ENCODE results near the gene LDLRAD1. TPM values are rescaled to one million over a fixed set of nuclear protein-coding genes. Genes with fewer than 3 reads are reported as not detected.
"Not testable (repeated sequence)": the region's sequence is repeated elsewhere in the genome, so short reads cannot be mapped to it uniquely, and the experiment has no call there.

LDLRAD1 gene
- total RNA-seq, 2 experiments from 2014 or later, result not detected

DNA sequence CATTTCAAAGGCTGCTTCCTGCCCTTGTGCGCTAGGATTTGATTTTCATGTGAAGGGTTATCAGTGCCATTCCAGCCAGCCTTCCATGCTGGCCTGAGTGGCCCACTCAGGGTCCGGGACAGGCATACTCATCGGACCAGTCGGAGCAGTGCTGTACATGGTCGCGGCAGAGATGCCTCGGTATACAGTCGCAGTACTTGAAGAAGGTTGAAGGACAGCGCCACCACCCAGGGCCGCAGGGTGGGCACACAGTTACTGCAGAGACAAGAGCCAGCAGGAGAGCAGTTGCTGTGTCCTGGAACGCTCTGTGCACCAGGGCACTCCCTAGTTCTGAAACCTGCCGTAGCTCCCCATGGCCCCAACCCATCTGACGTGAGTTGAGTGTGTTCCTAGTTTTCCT, 9.1 kb downstream of the LDLRAD1 start:
- TF ChIP-seq, protein P1, sequence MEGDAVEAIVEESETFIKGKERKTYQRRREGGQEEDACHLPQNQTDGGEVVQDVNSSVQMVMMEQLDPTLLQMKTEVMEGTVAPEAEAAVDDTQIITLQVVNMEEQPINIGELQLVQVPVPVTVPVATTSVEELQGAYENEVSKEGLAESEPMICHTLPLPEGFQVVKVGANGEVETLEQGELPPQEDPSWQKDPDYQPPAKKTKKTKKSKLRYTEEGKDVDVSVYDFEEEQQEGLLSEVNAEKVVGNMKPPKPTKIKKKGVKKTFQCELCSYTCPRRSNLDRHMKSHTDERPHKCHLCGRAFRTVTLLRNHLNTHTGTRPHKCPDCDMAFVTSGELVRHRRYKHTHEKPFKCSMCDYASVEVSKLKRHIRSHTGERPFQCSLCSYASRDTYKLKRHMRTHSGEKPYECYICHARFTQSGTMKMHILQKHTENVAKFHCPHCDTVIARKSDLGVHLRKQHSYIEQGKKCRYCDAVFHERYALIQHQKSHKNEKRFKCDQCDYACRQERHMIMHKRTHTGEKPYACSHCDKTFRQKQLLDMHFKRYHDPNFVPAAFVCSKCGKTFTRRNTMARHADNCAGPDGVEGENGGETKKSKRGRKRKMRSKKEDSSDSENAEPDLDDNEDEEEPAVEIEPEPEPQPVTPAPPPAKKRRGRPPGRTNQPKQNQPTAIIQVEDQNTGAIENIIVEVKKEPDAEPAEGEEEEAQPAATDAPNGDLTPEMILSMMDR (IDR thresholded peaks at IDR 0.05), result no peak

DNA sequence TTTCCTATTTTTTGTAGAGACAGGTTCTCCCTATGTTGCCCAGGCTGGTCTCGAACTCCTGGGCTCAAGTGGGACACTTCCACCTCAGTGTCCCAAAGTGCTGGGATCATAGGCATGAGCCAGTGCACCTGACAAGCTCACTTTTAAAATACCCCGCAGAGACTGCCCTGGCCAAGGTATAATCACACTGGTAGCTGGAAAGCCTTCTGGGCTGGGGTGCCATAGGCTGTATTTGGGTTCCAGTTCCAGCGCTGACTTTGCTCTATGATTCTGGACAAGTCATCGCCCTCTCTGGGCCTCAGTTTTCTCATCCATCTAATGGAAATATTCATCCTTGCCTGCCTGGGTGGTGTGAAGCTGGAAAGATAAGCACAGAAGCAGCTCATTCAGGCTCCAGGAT, 10.4 kb downstream of the LDLRAD1 start:
- ATAC-seq, result no peak
- POLR2A ChIA-PET, result interaction anchor here (0.6 kb wide), 1 partner anchor 83 kb away, joined by 3 read pairs; no protein-coding TSS in a partner anchor
- H3K27me3 Mint-ChIP-seq, result peaks cover 2% of the 10 kb centered on the region
- H3K36me3 Mint-ChIP-seq (ENCODE audit: low read depth), result no peaks in the 10 kb centered on the region
- H3K4me1 Mint-ChIP-seq (ENCODE audit: low read depth), result no peaks in the 10 kb centered on the region
- H3K9me3 Mint-ChIP-seq, result peaks cover 2% of the 10 kb centered on the region
- DNase-seq, result no peak
- CTCF ChIA-PET, result interaction anchor here (1.3 kb wide), 1 partner anchor 147 kb away, joined by 3 read pairs; no protein-coding TSS in a partner anchor
- no peak overlapping the region for H3K27ac Mint-ChIP-seq
- intact Hi-C loops (cut with micrococcal nuclease), result no loop called here
- TF ChIP-seq, protein P1 (IDR thresholded peaks at IDR 0.05), result no peak
- H3K4me3 Mint-ChIP-seq, result no peak overlapping the region

More for the DNA sequence above, 9.1 kb downstream of the LDLRAD1 start:
- H3K27ac Mint-ChIP-seq, result no peak overlapping the region
- H3K4me1 Mint-ChIP-seq (ENCODE audit: low read depth), result no peaks in the 10 kb centered on the region
- ChIA-PET CTCF (interaction anchor here (1.3 to 1.4 kb wide), 3 partner anchors 75 to 148 kb away, joined by 3 read pairs; no protein-coding TSS in a partner anchor), POLR2A (no interaction called here)
- no peaks in the 10 kb centered on the region for H3K36me3 Mint-ChIP-seq (ENCODE audit: low read depth)
- H3K27me3 Mint-ChIP-seq, result peaks cover 2% of the 10 kb centered on the region
- intact Hi-C loops (cut with micrococcal nuclease), result no loop called here
- no peak for ATAC-seq
- H3K4me3 Mint-ChIP-seq, result no peak overlapping the region
- DNase-seq, result no peak
- H3K9me3 Mint-ChIP-seq, result no peaks in the 10 kb centered on the region

DNA sequence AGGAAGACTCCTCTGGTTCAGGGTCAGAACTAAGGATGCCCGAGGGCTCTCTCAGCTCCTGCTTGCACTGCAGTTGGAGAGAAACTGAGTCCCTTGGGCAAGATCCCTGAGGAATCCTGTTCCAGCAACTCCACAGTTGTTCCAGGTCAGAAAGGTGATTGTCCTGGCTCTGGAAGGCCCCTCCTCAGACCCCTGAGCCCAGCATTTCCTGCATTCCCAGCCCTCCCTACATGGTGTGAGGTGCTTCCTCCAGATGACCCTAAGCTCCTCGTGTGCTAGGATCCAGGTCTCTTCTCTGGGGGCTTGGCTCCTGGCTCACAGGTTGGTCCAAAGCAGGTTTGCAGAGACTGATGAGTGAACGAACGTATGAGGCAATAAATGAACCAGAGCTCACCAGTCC, 11.5 kb downstream of the LDLRAD1 start:
- Mint-ChIP-seq H3K27ac (no peak overlapping the region), H3K27me3 (peaks cover 2% of the 10 kb centered on the region), H3K9me3 (peaks cover 2% of the 10 kb centered on the region), H3K4me1 (ENCODE audit: low read depth) (no peaks in the 10 kb centered on the region), H3K36me3 (ENCODE audit: low read depth) (no peaks in the 10 kb centered on the region), H3K4me3 (no peak overlapping the region)
- intact Hi-C loops (cut with micrococcal nuclease), result no loop called here
- POLR2A ChIA-PET, result interaction anchor here (1.2 kb wide), 1 partner anchor 55 kb away, joined by 6 read pairs; no protein-coding TSS in a partner anchor
- ATAC-seq, result no peak
- CTCF ChIA-PET, result no interaction called here
- TF ChIP-seq, protein P1 (IDR thresholded peaks at IDR 0.05), result no peak
- DNase-seq, result no peak

DNA sequence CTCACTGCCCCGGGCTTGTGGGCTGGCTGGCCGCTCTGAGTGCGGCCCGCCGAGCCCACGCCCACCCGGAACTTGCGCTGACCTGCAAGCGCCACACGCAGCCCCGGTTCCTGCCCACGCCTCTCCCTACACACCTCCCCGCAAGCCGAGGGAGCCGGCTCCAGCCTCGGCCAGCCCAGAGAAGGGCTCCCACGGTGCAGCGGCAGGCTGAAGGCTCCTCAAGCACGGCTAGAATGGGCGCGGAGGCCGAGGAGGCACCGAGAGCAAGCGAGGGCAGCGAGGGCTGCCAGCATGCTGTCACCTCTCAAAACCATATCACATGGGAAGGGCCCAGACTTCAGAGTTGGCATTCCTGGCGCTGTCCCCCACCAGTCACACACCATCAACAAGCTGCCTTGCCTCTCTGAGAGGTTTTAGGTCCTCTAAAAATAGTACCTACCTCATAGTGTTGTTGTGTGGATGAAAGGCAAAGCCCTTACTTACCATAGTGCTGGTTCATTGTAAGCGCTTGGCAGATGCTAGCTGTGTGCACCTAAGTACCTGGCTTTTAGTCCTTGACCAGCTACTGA, 13.4 kb downstream of the LDLRAD1 start:
- H3K36me3 Mint-ChIP-seq (ENCODE audit: low read depth), result no peaks in the 10 kb centered on the region
- peaks cover 2% of the 10 kb centered on the region for H3K9me3 Mint-ChIP-seq
- H3K27ac Mint-ChIP-seq, result no peak overlapping the region
- ATAC-seq (no peak), DNase-seq (no peak)
- H3K27me3 Mint-ChIP-seq, result no peaks in the 10 kb centered on the region
- no peaks in the 10 kb centered on the region for H3K4me1 Mint-ChIP-seq (ENCODE audit: low read depth)
- H3K4me3 Mint-ChIP-seq, result no peak overlapping the region
- CTCF ChIA-PET, result interaction anchor here (0.5 kb wide), 1 partner anchor 144 kb away, joined by 4 read pairs; no protein-coding TSS in a partner anchor
- TF ChIP-seq, protein P1 (IDR thresholded peaks at IDR 0.05), result no peak
- POLR2A ChIA-PET, result no interaction called here
- intact Hi-C loops (cut with micrococcal nuclease), result no loop called here

DNA sequence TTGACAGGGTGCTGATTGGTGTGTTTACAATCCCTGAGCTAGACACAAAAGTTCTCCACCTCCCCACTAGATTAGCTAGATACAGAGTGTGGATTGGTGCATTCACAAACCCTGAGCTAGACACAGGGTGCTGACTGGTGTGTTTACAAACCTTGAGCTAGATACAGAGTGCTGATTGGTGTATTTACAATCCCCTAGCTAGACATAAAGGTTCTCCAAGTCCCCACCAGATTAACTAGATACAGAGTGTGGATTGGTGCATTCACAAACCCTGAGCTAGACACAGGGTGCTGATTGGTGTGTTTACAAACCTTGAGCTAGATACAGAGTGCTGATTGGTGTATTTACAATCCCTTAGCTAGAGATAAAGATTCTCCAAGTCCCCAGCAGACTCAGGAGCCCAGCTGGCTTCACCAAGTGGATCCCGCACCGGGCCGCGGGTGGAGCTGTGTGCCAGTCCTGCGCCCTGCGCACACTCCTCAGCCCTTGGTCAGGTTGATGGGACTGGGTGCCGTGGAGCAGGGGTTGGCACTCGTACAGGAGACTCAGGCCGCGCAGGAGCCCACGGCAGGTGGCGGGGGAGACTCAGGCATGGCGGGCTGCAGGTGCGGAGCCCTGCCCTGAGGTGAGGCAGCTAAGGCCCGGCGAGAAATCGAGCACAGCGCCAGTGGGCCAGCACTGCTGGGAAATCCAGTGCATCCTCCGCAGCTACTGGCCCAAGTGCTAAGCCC, 14.1 kb downstream of the LDLRAD1 start:
- intact Hi-C loops (cut with micrococcal nuclease); H3K9me3 Mint-ChIP-seq; POLR2A ChIA-PET; DNase-seq; H3K27ac Mint-ChIP-seq; ATAC-seq; H3K36me3 Mint-ChIP-seq (ENCODE audit: low read depth); H3K4me3 Mint-ChIP-seq; H3K4me1 Mint-ChIP-seq (ENCODE audit: low read depth); H3K27me3 Mint-ChIP-seq: not testable (repeated sequence)
- CTCF ChIA-PET, result interaction anchor here (0.7 to 1.0 kb wide), 2 partner anchors 11 to 38 kb away, joined by 3 to 5 read pairs; no protein-coding TSS in a partner anchor
